Esophagus muscularis mucosa (tissue), 4 donors: ENCODE data around the gene UNC13C. TPM values are rescaled to one million over a fixed set of nuclear protein-coding genes. Genes with fewer than 3 reads are reported as not detected.

Experiments used
- DNase-seq: peaks from one replicate; pipeline ENCODE4 v3.0.0-alpha.2; 2017; ENCODE audit errors: extremely low spot score
- H3K27ac ChIP-seq, 4 donors: fragments of 200-600 bp; sonication (generic); replicated peaks in 1 of 4; 1 replicate in 3 of 4; 2 replicates in 1 of 4; pipeline ENCODE4 v1.5.1; 2016 to 2019; ENCODE audit warnings: mild to moderate bottlenecking in 1 of 4
- H3K27me3 ChIP-seq, 4 donors: fragments of 200-600 bp; sonication (generic); one replicate each; pipeline versions ENCODE4 v1.5.1 to v1.6.0; 2016 to 2019
- H3K36me3 ChIP-seq, 4 donors: fragments of 200-600 bp; sonication (generic); one replicate each; pipeline ENCODE4 v1.5.1; 2016 to 2019
- H3K4me1 ChIP-seq, 4 donors: fragments of 200-600 bp; sonication (generic); one replicate each; pipeline ENCODE4 v1.5.1; 2016 to 2019
- H3K4me3 ChIP-seq, 4 donors: fragments of 200-600 bp; sonication (generic); 1 replicate in 2 of 4; 2 replicates in 2 of 4; pipeline ENCODE4 v1.5.1; 2016 to 2019; ENCODE audit warnings: mild to moderate bottlenecking in 4 of 4, moderate library complexity in 1 of 4
- H3K9me3 ChIP-seq, 4 donors: fragments of 200-600 bp; sonication (generic); 1 replicate in 3 of 4; 2 replicates in 1 of 4; pipeline ENCODE4 v1.5.1; 2016 to 2019
- CTCF ChIP-seq, 3 experiments: fragments of 200-600 bp in 2 of 3; fragments of 450-650 bp in 1 of 3; sonication (generic) in 2 of 3; IDR thresholded peaks; one replicate each; pipeline ENCODE4 v1.5.1; 2017 to 2019; ENCODE audit warnings: antibody characterized with exemption in 3 of 3, mild to moderate bottlenecking in 2 of 3, moderate library complexity in 1 of 3
- EP300 ChIP-seq: sonication (generic); formaldehyde crosslinking; IDR thresholded peaks from one replicate; pipeline ENCODE4 v1.6.1; 2017; ENCODE audit warnings: antibody characterized with exemption
- POLR2A ChIP-seq: fragments of 450-650 bp; IDR thresholded peaks from one replicate; pipeline ENCODE4 v1.6.1; 2017; ENCODE audit warnings: antibody characterized with exemption, moderate library complexity, mild to moderate bottlenecking, low read depth
- POLR2AphosphoS5 ChIP-seq, 2 donors: sonication (generic); formaldehyde crosslinking; IDR thresholded peaks; one replicate each; pipeline ENCODE4 v1.6.1; 2017; ENCODE audit warnings: antibody characterized with exemption in 2 of 2
- WGBS: methylation state at CpG from one replicate; pipeline ENCODE4 v1.1.5; 2018; 5-methylcytosine and 5-hydroxymethylcytosine counted together
- intact Hi-C: fragments of 100-400 bp; cut with DNase I; formaldehyde crosslinking; loops from one replicate; pipeline ENCODE4 v1.15.1; 2023
- total RNA-seq, 4 donors: library from RNA; depleted of rRNA; stranded (reverse); fragments of >200 nt; gene quantifications; one replicate each; pipeline versions ENCODE4 v1.1.0 to v1.2.1, GENCODE V29; 2016

UNC13C gene
- total RNA-seq, 4 donors from 2014 or later: 0.17 to 4.2 (median 0.59) TPM

GRCh38 chr15:54102704-54103103 is 124.5 kb downstream of the UNC13C start:
- Histone ChIP-seq H3K9me3 (no peaks in the 10 kb centered on the region), H3K36me3 (no peaks in the 10 kb centered on the region), H3K4me3 (no peak overlapping the region), H3K4me1 (no peaks in the 10 kb centered on the region), H3K27me3 (no peaks in the 10 kb centered on the region), H3K27ac (no peak overlapping the region)
- TF ChIP-seq CTCF (IDR thresholded peaks at IDR 0.05) (no peak), POLR2AphosphoS5 (IDR thresholded peaks at IDR 0.05) (no peak), EP300 (no peak), POLR2A (no peak)
- intact Hi-C loops: no loop called here
- no peak for DNase-seq
- WGBS: 62% methylated on average over 3 of the region's 3 CpGs

GRCh38 chr15:54109014-54109413 is 130.8 kb downstream of the UNC13C start:
- intact Hi-C loops: no loop called here
- Histone ChIP-seq H3K36me3 (no peaks in the 10 kb centered on the region), H3K4me1 (no peaks in the 10 kb centered on the region), H3K27me3 (no peaks in the 10 kb centered on the region), H3K9me3 (no peaks in the 10 kb centered on the region), H3K27ac (no peak overlapping the region), H3K4me3 (no peak overlapping the region)
- no peak for DNase-seq
- TF ChIP-seq EP300 (no peak), POLR2AphosphoS5 (IDR thresholded peaks at IDR 0.05) (no peak), CTCF (IDR thresholded peaks at IDR 0.05) (no peak), POLR2A (no peak)
- WGBS: 70% methylated on average over 2 of the region's 2 CpGs

GRCh38 chr15:54119051-54119450 is 140.8 kb downstream of the UNC13C start:
- no peak for DNase-seq
- H3K4me1 ChIP-seq: no peaks in the 10 kb centered on the region
- intact Hi-C loops: no loop called here

GRCh38 chr15:54120949-54121463 is 142.8 kb downstream of the UNC13C start:
- H3K36me3 ChIP-seq: no peaks in the 10 kb centered on the region
- no peak for DNase-seq
- TF ChIP-seq POLR2A (no peak), CTCF (IDR thresholded peaks at IDR 0.05) (no peak), EP300 (no peak), POLR2AphosphoS5 (IDR thresholded peaks at IDR 0.05) (no peak)
- WGBS: 93% methylated on average over 5 of the region's 5 CpGs
- no peaks in the 10 kb centered on the region for H3K27me3 ChIP-seq
- intact Hi-C loops: no loop called here
- peaks cover 0 to 5% (median 0%) of the 10 kb centered on the region in 4 donors for H3K9me3 ChIP-seq
- no peak overlapping the region for H3K4me3 ChIP-seq
- H3K4me1 ChIP-seq: no peaks in the 10 kb centered on the region
- H3K27ac ChIP-seq: no peak overlapping the region

More at GRCh38 chr15:54119051-54119450, 140.8 kb downstream of the UNC13C start:
- Histone ChIP-seq H3K36me3 (no peaks in the 10 kb centered on the region), H3K27ac (no peak overlapping the region), H3K27me3 (no peaks in the 10 kb centered on the region), H3K4me3 (no peak overlapping the region), H3K9me3 (peaks cover 0 to 5% (median 0%) of the 10 kb centered on the region in 4 donors)
- TF ChIP-seq POLR2AphosphoS5 (IDR thresholded peaks at IDR 0.05) (no peak), CTCF (IDR thresholded peaks at IDR 0.05) (no peak)
- WGBS: 82% methylated on average over 3 of the region's 3 CpGs

- no peaks in the 10 kb centered on the region for H3K36me3 ChIP-seq
Measured at GRCh38 chr15:54127574-54127973, 149.3 kb downstream of the UNC13C start.

More at GRCh38 chr15:54127574-54127973, 149.3 kb downstream of the UNC13C start:
- H3K27me3 ChIP-seq: no peaks in the 10 kb centered on the region
- no peak overlapping the region for H3K27ac ChIP-seq
- DNase-seq: no peak
- TF ChIP-seq POLR2A (no peak), POLR2AphosphoS5 (IDR thresholded peaks at IDR 0.05) (no peak), EP300 (no peak), CTCF (IDR thresholded peaks at IDR 0.05) (no peak)
- intact Hi-C loops: no loop called here
- no peaks in the 10 kb centered on the region for H3K9me3 ChIP-seq
- H3K4me3 ChIP-seq: no peak overlapping the region
- 90% methylated on average over 2 of the region's 2 CpGs for WGBS
- H3K4me1 ChIP-seq: no peaks in the 10 kb centered on the region
